ENCODE data around the gene ATP2B2. TPM values are rescaled to one million over a fixed set of nuclear protein-coding genes. Genes with fewer than 3 reads are reported as not detected.

Gene ATP2B2
- total RNA-seq, 1 donor from 2014 or later: not detected

DNA sequence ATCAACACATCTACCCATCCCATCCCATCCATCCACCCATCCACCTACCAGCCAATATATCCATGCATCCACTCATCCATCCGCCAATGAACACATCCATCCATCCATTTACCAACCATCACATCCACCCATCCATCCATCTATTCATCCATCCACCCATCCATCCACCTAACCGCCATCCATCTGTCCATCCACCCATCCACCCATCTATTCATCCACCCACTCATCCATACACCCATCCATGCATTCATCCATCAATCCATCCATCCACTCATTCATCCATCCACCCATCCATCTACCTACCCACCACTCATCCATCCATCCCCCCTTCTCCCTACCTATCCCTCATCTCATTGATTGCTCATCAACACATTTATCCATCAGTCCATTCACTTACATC lies 136.9 kb downstream of the ATP2B2 start:
- peaks cover 9% of the 10 kb centered on the region for H3K27me3 Mint-ChIP-seq (ENCODE audit: insufficient read depth, low read depth)

DNA sequence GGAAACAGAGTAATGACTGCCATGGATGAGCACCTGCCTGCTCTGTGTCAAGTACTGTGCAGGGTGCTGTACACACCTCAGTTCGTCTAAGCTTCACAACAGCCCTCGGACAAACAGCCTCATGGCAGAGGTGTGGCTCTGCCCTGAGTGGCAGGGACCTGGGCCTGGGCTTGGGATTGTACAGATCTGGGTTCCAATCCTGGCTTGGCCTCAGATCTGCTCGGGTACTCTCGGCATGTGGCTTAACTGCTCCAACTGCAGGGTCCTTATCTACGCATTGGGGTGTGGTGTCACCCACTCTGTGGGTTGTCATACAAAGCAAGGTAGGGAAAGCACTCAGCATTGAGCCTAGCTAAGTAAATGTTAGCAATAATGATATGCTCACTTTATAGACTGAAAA lies 137.9 kb downstream of the ATP2B2 start:
- Histone ChIP-seq H3K27ac (no peak overlapping the region), H3K4me2 (no peak overlapping the region)

More for the DNA sequence above, 136.9 kb downstream of the ATP2B2 start:
- Mint-ChIP-seq H3K9me3 (no peaks in the 10 kb centered on the region), H3K36me3 (no peaks in the 10 kb centered on the region), H3K4me3 (no peak overlapping the region), H3K4me1 (peaks cover 10% of the 10 kb centered on the region), H3K27ac (no peak overlapping the region)
- H3F3A ChIP-seq (ENCODE audit: low read depth): no peaks in the 10 kb centered on the region
- H3K9me3 ChIP-seq (ENCODE audit: low read depth): no peaks in the 10 kb centered on the region
- no peaks in the 10 kb centered on the region for H4K20me1 ChIP-seq (ENCODE audit: low read depth)
- H3K36me3 ChIP-seq: no peaks in the 10 kb centered on the region
- no peak overlapping the region for H3K4me2 ChIP-seq
- no peak overlapping the region for H3K27ac ChIP-seq
- no peak for DNase-seq (ENCODE audit: low spot score)
- no peaks in the 10 kb centered on the region for H3K79me2 ChIP-seq (ENCODE audit: low read depth)
- no peak for TF ChIP-seq EZH2phosphoT487 (IDR thresholded peaks at IDR 0.05)
- TF ChIP-seq, protein P1, sequence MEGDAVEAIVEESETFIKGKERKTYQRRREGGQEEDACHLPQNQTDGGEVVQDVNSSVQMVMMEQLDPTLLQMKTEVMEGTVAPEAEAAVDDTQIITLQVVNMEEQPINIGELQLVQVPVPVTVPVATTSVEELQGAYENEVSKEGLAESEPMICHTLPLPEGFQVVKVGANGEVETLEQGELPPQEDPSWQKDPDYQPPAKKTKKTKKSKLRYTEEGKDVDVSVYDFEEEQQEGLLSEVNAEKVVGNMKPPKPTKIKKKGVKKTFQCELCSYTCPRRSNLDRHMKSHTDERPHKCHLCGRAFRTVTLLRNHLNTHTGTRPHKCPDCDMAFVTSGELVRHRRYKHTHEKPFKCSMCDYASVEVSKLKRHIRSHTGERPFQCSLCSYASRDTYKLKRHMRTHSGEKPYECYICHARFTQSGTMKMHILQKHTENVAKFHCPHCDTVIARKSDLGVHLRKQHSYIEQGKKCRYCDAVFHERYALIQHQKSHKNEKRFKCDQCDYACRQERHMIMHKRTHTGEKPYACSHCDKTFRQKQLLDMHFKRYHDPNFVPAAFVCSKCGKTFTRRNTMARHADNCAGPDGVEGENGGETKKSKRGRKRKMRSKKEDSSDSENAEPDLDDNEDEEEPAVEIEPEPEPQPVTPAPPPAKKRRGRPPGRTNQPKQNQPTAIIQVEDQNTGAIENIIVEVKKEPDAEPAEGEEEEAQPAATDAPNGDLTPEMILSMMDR (IDR thresholded peaks at IDR 0.05): no peak
- no peak for TF ChIP-seq EZH2 (IDR thresholded peaks at IDR 0.05)
- no peak overlapping the region for H3K4me3 ChIP-seq
- no peaks in the 10 kb centered on the region for H3K27me3 ChIP-seq
- no peak overlapping the region for H3K9ac ChIP-seq
- H3K4me1 ChIP-seq: peaks cover 10% of the 10 kb centered on the region
- no peak overlapping the region for H2AFZ ChIP-seq (replicated peaks)

DNA sequence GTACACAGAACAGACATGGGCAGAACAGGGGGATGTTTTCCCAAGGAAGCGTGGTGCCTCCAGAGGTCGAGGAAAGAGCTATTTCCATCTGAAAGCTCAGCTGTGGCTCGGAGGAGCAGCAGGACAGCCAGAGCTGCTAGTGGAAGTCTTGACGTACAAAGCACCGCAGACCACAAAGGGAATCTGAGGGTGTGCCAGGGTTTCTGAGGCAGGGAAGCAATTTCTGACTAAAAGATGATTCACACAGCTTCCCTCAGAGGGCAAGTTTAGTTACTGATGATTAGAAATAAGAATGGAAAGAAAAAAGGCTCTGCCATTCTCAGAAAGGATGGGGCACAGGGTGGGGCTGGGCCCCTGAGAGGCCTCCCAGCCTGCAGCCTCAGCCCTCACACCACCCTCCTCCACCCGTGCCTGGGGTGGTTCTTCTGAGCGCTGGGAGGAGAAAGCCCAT lies 138.7 kb downstream of the ATP2B2 start:
- no peaks in the 10 kb centered on the region for H3K36me3 ChIP-seq
- H4K20me1 ChIP-seq (ENCODE audit: low read depth): no peaks in the 10 kb centered on the region
- TF ChIP-seq EZH2phosphoT487 (IDR thresholded peaks at IDR 0.05) (no peak), EZH2 (IDR thresholded peaks at IDR 0.05) (no peak)
- TF ChIP-seq, protein P1 (IDR thresholded peaks at IDR 0.05): no peak
- H3K27ac ChIP-seq: no peak overlapping the region
- Mint-ChIP-seq H3K9me3 (no peaks in the 10 kb centered on the region), H3K27ac (peak overlapping the region; percentile 12), H3K4me3 (no peak overlapping the region), H3K27me3 (ENCODE audit: insufficient read depth, low read depth) (peaks cover 13% of the 10 kb centered on the region), H3K36me3 (no peaks in the 10 kb centered on the region), H3K4me1 (peaks cover 10% of the 10 kb centered on the region)
- peaks cover 10% of the 10 kb centered on the region for H3K4me1 ChIP-seq
- no peaks in the 10 kb centered on the region for H3K9me3 ChIP-seq (ENCODE audit: low read depth)
- H3F3A ChIP-seq (ENCODE audit: low read depth): no peaks in the 10 kb centered on the region
- H2AFZ ChIP-seq (replicated peaks): peak overlapping the region; percentile 11
- H3K4me2 ChIP-seq: no peak overlapping the region
- H3K9ac ChIP-seq: no peak overlapping the region
- H3K79me2 ChIP-seq (ENCODE audit: low read depth): no peaks in the 10 kb centered on the region
- no peak overlapping the region for H3K4me3 ChIP-seq
- DNase-seq (ENCODE audit: low spot score): peak; percentile 36
- H3K27me3 ChIP-seq: no peaks in the 10 kb centered on the region

More for the DNA sequence above, 137.9 kb downstream of the ATP2B2 start:
- H3K4me3 Mint-ChIP-seq: no peak overlapping the region
- no peaks in the 10 kb centered on the region for H3F3A ChIP-seq (ENCODE audit: low read depth)
- H3K27me3 ChIP-seq: no peaks in the 10 kb centered on the region
- no peaks in the 10 kb centered on the region for H3K9me3 Mint-ChIP-seq
- no peak overlapping the region for H3K4me3 ChIP-seq
- peaks cover 10% of the 10 kb centered on the region for H3K4me1 ChIP-seq
- H3K36me3 Mint-ChIP-seq: no peaks in the 10 kb centered on the region
- peaks cover 9% of the 10 kb centered on the region for H3K27me3 Mint-ChIP-seq (ENCODE audit: insufficient read depth, low read depth)
- peaks cover 10% of the 10 kb centered on the region for H3K4me1 Mint-ChIP-seq
- no peak for DNase-seq (ENCODE audit: low spot score)
- TF ChIP-seq EZH2 (IDR thresholded peaks at IDR 0.05) (no peak), EZH2phosphoT487 (IDR thresholded peaks at IDR 0.05) (no peak)
- TF ChIP-seq, protein P1 (IDR thresholded peaks at IDR 0.05): no peak
- H3K79me2 ChIP-seq (ENCODE audit: low read depth): no peaks in the 10 kb centered on the region
- no peak overlapping the region for H3K9ac ChIP-seq
- no peaks in the 10 kb centered on the region for H3K9me3 ChIP-seq (ENCODE audit: low read depth)
- no peak overlapping the region for H2AFZ ChIP-seq (replicated peaks)
- H3K27ac Mint-ChIP-seq: no peak overlapping the region
- no peaks in the 10 kb centered on the region for H4K20me1 ChIP-seq (ENCODE audit: low read depth)
- H3K36me3 ChIP-seq: no peaks in the 10 kb centered on the region
